GM12865 (cell line): ENCODE measurements around the gene FAM117B.

Experiments used
- DNase-seq: peaks from one replicate; pipeline ENCODE4 v3.0.0; 2010; ENCODE audit warnings: low read depth
- H3K4me3 ChIP-seq: 2 replicates; pipeline ENCODE4 v1.5.1; 2011; ENCODE audit warnings: mild to moderate bottlenecking, low read depth, low read length, control low read depth
- CTCF ChIP-seq: IDR thresholded peaks from 2 replicates; pipeline ENCODE4 v1.5.1; 2011; ENCODE audit warnings: low read length, control low read depth, low read depth, inconsistent platforms; ENCODE audit not compliant: insufficient read depth; ENCODE audit errors: missing control alignments

FAM117B gene

GRCh38 chr2:202726070-202726469 is 91.3 kb downstream of the FAM117B start:
- H3K4me3 ChIP-seq: no peak overlapping the region
- no peak for TF ChIP-seq CTCF
- DNase-seq: no peak

GRCh38 chr2:202736826-202737225 is 102.1 kb downstream of the FAM117B start:
- TF ChIP-seq CTCF: no peak

GRCh38 chr2:202743613-202744012 is 108.8 kb downstream of the FAM117B start:
- no peak overlapping the region for H3K4me3 ChIP-seq
- no peak for DNase-seq
- no peak for TF ChIP-seq CTCF

More at GRCh38 chr2:202736826-202737225, 102.1 kb downstream of the FAM117B start:
- H3K4me3 ChIP-seq: no peak overlapping the region
- DNase-seq: no peak

- TF ChIP-seq CTCF: no peak
- no peak overlapping the region for H3K4me3 ChIP-seq
- DNase-seq: no peak
Measured at GRCh38 chr2:202749477-202749876, 114.7 kb downstream of the FAM117B start.

- no peak for TF ChIP-seq CTCF
- no peak overlapping the region for H3K4me3 ChIP-seq
- DNase-seq: peak; percentile 1
Measured at GRCh38 chr2:202750763-202751427, 116.1 kb downstream of the FAM117B start.

- no peak overlapping the region for H3K4me3 ChIP-seq
- no peak for TF ChIP-seq CTCF
- no peak for DNase-seq
Measured at GRCh38 chr2:202752071-202752470, 117.3 kb downstream of the FAM117B start.

GRCh38 chr2:202754936-202755335 is 120.2 kb downstream of the FAM117B start:
- TF ChIP-seq CTCF: no peak
- DNase-seq: no peak
- no peak overlapping the region for H3K4me3 ChIP-seq
